HepG2 (cell line): ENCODE measurements around the gene ZNF655. TPM values are rescaled to one million over a fixed set of nuclear protein-coding genes. Genes with fewer than 3 reads are reported as not detected.

Source experiments
- ASH2L ChIP-seq: fragments of 300-600, 200-600 bp; sonication (generic); IDR thresholded peaks from 2 replicates; pipeline ENCODE4 v1.7.0; 2017; ENCODE audit warnings: low read depth, mild to moderate bottlenecking, moderate library complexity, mixed read lengths, low read length; ENCODE audit not compliant: insufficient read length
- ATF1 ChIP-seq: IDR thresholded peaks from 2 replicates; pipeline ENCODE4 v1.6.1; 2016; ENCODE audit warnings: mild to moderate bottlenecking, control low read depth
- EHMT2 ChIP-seq: fragments of 200-600 bp; sonication (generic); IDR thresholded peaks from 2 replicates; pipeline ENCODE4 v1.7.0; 2017; ENCODE audit warnings: antibody characterized with exemption, low read depth, low read length, borderline replicate concordance
- HES4 ChIP-seq: sonication (generic); formaldehyde crosslinking; IDR thresholded peaks from 2 replicates; pipeline ENCODE4 v1.9.0; 2021; ENCODE audit warnings: mild to moderate bottlenecking, missing genetic modification reagents, borderline replicate concordance
- HNRNPUL1 ChIP-seq: fragments of 200-400 bp; formaldehyde crosslinking; IDR thresholded peaks from 2 replicates; pipeline ENCODE4 v1.6.1; 2017; ENCODE audit warnings: low read depth, mild to moderate bottlenecking, low read length, moderate library complexity
- MTF1 ChIP-seq: sonication (generic); formaldehyde crosslinking; IDR thresholded peaks from 2 replicates; pipeline ENCODE4 v1.5.0; 2020; ENCODE audit warnings: missing genetic modification reagents
- NR0B2 ChIP-seq: sonication (generic); formaldehyde crosslinking; IDR thresholded peaks from 2 replicates; pipeline ENCODE4 v1.4.0; 2020; ENCODE audit warnings: mild to moderate bottlenecking, missing genetic modification reagents
- NR2F2 ChIP-seq: IDR thresholded peaks from 2 replicates; pipeline ENCODE4 v1.6.1; 2012; ENCODE audit warnings: low read depth, inconsistent platforms, borderline replicate concordance
- SP5 ChIP-seq: IDR thresholded peaks from 2 replicates; pipeline ENCODE4 v1.6.1; 2016; ENCODE audit warnings: low read depth, borderline replicate concordance
- TBL1XR1 ChIP-seq: fragments of 150-350 bp; IDR thresholded peaks from 2 replicates; pipeline ENCODE4 v1.6.1; 2014; ENCODE audit warnings: borderline replicate concordance, low read length; ENCODE audit not compliant: partially characterized antibody
- TCF12 ChIP-seq, 2 experiments: fragments of 450-650 bp in 1 of 2; sonication (generic) in 1 of 2; formaldehyde crosslinking in 1 of 2; IDR thresholded peaks; 2 replicates each; pipeline versions ENCODE4 v1.6.1 to v1.8.0; 2017 to 2022; ENCODE audit warnings: antibody characterized with exemption in 1 of 2, mild to moderate bottlenecking in 1 of 2, missing genetic modification reagents in 1 of 2, moderate library complexity in 1 of 2
- TGIF2 ChIP-seq: IDR thresholded peaks from 2 replicates; pipeline ENCODE4 v1.6.1; 2016; ENCODE audit warnings: control low read depth, missing compliant biosample characterization
- WIZ ChIP-seq: sonication (generic); formaldehyde crosslinking; IDR thresholded peaks from 2 replicates; pipeline ENCODE4 v1.5.1; 2020; ENCODE audit warnings: mild to moderate bottlenecking, missing genetic modification reagents
- XRCC5 ChIP-seq: fragments of 200-400 bp; formaldehyde crosslinking; optimal IDR thresholded peaks from 2 replicates; pipeline ENCODE3; 2017; ENCODE audit warnings: mild to moderate bottlenecking, low read length
- ZBTB14 ChIP-seq: sonication (generic); formaldehyde crosslinking; IDR thresholded peaks from 2 replicates; pipeline ENCODE4 v1.4.0; 2020; ENCODE audit warnings: missing genetic modification reagents
- ZFP62 ChIP-seq: sonication (generic); formaldehyde crosslinking; IDR thresholded peaks from 2 replicates; pipeline ENCODE4 v1.4.0; 2020; ENCODE audit warnings: missing genetic modification reagents
- ZNF264 ChIP-seq: sonication (generic); formaldehyde crosslinking; IDR thresholded peaks from 2 replicates; pipeline ENCODE4 v1.4.0; 2020; ENCODE audit warnings: missing genetic modification reagents
- ZNF451 ChIP-seq: sonication (generic); formaldehyde crosslinking; IDR thresholded peaks from 2 replicates; pipeline ENCODE4 v1.5.0; 2020; ENCODE audit warnings: mild to moderate bottlenecking, missing genetic modification reagents
- ZNF598 ChIP-seq: sonication (generic); formaldehyde crosslinking; IDR thresholded peaks from 2 replicates; pipeline ENCODE4 v1.5.1; 2020; ENCODE audit warnings: mild to moderate bottlenecking, missing genetic modification reagents, borderline replicate concordance
- ZNF605 ChIP-seq: sonication (generic); formaldehyde crosslinking; IDR thresholded peaks from 2 replicates; pipeline ENCODE4 v1.8.0; 2022; ENCODE audit warnings: mild to moderate bottlenecking, missing genetic modification reagents
- ZNF660 ChIP-seq: sonication (generic); formaldehyde crosslinking; IDR thresholded peaks from 2 replicates; pipeline ENCODE4 v1.5.1; 2020; ENCODE audit warnings: mild to moderate bottlenecking, low read depth, missing genetic modification reagents, borderline replicate concordance
- ZNF720 ChIP-seq: sonication (generic); formaldehyde crosslinking; IDR thresholded peaks from 2 replicates; pipeline ENCODE4 v1.4.0; 2020; ENCODE audit warnings: missing genetic modification reagents
- ZNF790 ChIP-seq: sonication (generic); formaldehyde crosslinking; IDR thresholded peaks from 2 replicates; pipeline ENCODE4 v1.8.0; 2022; ENCODE audit warnings: missing genetic modification reagents, mild to moderate bottlenecking, borderline replicate concordance
- ZNF839 ChIP-seq: sonication (generic); formaldehyde crosslinking; IDR thresholded peaks from 2 replicates; pipeline ENCODE4 v1.4.0; 2020; ENCODE audit warnings: missing genetic modification reagents, mild to moderate bottlenecking, borderline replicate concordance
- ZNF841 ChIP-seq: sonication (generic); formaldehyde crosslinking; IDR thresholded peaks from 2 replicates; pipeline ENCODE4 v1.8.1; 2023; ENCODE audit warnings: missing genetic modification reagents, borderline replicate concordance
- ZSCAN12 ChIP-seq: sonication (generic); formaldehyde crosslinking; IDR thresholded peaks from 2 replicates; pipeline ENCODE4 v1.9.0; 2021; ENCODE audit warnings: mild to moderate bottlenecking, missing genetic modification reagents
- polyA plus RNA-seq, 8 experiments: library from polyadenylated mRNA; depleted of rRNA in 3 of 8; stranded (reverse) in 7 of 8; unstranded in 1 of 8; fragments of >200 nt; fragmentation: Illumina TruSeq in 4 of 8; extraction: Trizol in 4 of 8; gene quantifications; 2 replicates each; pipeline versions ENCODE4 v1.2.1 to v1.2.3, GENCODE V29; 2011 to 2016; ENCODE audit warnings: low read depth in 4 of 8, missing spikeins in 1 of 8, mixed read lengths in 1 of 8; ENCODE audit not compliant: insufficient read depth in 1 of 8
- total RNA-seq, 5 experiments: library from RNA; depleted of rRNA; stranded (reverse); fragments of >200 nt; fragmentation: Illumina TruSeq; extraction: Trizol; gene quantifications; 2 replicates each; pipeline ENCODE4 v1.2.3, GENCODE V29; 2016; ENCODE audit warnings: low read depth in 1 of 5
- TF ChIP-seq, protein P1 (sequence below): sonication (generic); formaldehyde crosslinking; IDR thresholded peaks from 2 replicates; pipeline ENCODE4 v1.4.0; 2020; ENCODE audit warnings: mild to moderate bottlenecking, missing genetic modification reagents, borderline replicate concordance

Gene ZNF655
- total and polyA plus RNA-seq, 2 of the 13 experiments (the other 11 are each of a cell fraction or from before 2014, with no cell fraction given): 53.4 to 75.6 TPM

DNA sequence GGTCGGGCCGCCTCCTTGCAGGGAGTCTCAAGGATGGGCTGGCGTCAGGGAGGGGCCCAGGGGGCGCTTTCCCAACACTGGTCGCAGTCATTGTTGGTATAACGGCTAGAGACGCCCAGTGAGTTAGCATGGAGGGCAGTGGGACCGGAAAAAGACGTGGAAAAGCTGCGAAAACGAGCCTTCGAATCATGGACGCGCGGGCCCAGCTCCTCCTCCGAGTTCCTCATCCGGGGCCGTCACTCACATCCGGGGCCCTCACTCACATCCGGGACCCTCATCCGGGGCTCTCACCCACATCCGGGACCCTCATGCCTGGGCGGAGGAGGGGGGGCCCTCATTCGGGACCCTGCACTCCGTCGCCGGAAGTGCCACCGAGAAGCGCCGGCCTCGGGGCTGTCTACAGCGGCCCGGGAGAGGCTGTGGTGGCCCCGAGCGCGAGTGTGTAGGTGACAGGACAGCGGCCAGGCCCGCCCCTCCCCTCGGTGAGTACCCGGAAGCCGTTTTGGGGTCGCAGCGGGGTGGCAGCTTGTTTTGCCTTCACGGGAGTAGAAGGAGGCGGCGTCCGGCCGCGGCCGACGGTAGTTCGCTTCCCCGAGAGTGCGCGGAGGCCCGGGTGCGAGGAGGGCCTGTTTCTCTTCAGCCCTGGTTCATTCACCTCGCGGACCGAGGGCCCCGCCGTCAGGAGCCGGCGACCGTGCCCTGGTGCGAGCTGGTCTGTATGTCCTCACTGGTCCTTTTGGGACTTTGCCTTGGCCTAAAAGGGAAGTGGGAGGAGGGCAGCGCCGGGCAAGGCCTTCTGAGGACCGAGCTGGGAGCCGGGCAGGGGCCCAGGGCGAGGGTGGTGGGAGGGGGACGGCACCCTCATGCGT, at the start of gene ZNF655 (continued):
- TF ChIP-seq, protein P1, sequence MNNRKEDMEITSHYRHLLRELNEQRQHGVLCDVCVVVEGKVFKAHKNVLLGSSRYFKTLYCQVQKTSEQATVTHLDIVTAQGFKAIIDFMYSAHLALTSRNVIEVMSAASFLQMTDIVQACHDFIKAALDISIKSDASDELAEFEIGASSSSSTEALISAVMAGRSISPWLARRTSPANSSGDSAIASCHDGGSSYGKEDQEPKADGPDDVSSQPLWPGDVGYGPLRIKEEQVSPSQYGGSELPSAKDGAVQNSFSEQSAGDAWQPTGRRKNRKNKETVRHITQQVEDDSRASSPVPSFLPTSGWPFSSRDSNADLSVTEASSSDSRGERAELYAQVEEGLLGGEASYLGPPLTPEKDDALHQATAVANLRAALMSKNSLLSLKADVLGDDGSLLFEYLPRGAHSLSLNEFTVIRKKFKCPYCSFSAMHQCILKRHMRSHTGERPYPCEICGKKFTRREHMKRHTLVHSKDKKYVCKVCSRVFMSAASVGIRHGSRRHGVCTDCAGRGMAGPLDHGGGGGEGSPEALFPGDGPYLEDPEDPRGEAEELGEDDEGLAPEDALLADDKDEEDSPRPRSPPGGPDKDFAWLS (CRISPR knock-in tag): no peak
- no peak for TF ChIP-seq MTF1
- no peak for TF ChIP-seq WIZ (CRISPR knock-in tag)
- TF ChIP-seq ZNF264 (CRISPR knock-in tag): no peak
- TF ChIP-seq EHMT2: no peak
- TF ChIP-seq ZNF598 (CRISPR knock-in tag): peak; percentile 37; the same call in 1 of the 2 replicates
- peak; percentile 22; the same call in 1 of the 2 replicates for TF ChIP-seq HES4
- no peak for TF ChIP-seq TCF12 (IDR thresholded peaks at IDR 0.05)
- 0 out of 2 replicates have a peak, but pooled peaks have one; percentile 16 for TF ChIP-seq TCF12 (CRISPR knock-in tag; IDR thresholded peaks at IDR 0.05)
- 0 out of 2 replicates have a peak, but pooled peaks have one; percentile 39 for TF ChIP-seq NR0B2 (CRISPR knock-in tag)
- no peak for TF ChIP-seq ZNF660 (CRISPR knock-in tag)
- TF ChIP-seq ASH2L: peak; percentile 80
- no peak for TF ChIP-seq ZNF839 (CRISPR knock-in tag)
- no peak for TF ChIP-seq ZNF841 (CRISPR knock-in tag)
- TF ChIP-seq TGIF2 (CRISPR knock-in tag): peak; percentile 57; the same call in 1 of the 2 replicates
- peak; percentile 24; the same call in 1 of the 2 replicates for TF ChIP-seq ZNF451 (CRISPR knock-in tag)
- TF ChIP-seq XRCC5: peak; percentile 56
- TF ChIP-seq TBL1XR1: no peak
- TF ChIP-seq ZSCAN12 (CRISPR knock-in tag): no peak
- TF ChIP-seq ATF1 (CRISPR knock-in tag): peak; percentile 49; the same call in 1 of the 2 replicates
- 0 out of 2 replicates have a peak, but pooled peaks have one; percentile 18 for TF ChIP-seq ZNF720
- peak; percentile 50; the same call in 1 of the 2 replicates for TF ChIP-seq HNRNPUL1
- TF ChIP-seq NR2F2: no peak
- TF ChIP-seq ZBTB14 (CRISPR knock-in tag): no peak
- no peak for TF ChIP-seq SP5 (CRISPR knock-in tag)
- TF ChIP-seq ZFP62 (CRISPR knock-in tag): no peak
- peak; percentile 62; the same call in 1 of the 2 replicates for TF ChIP-seq ZNF790
- TF ChIP-seq ZNF605 (CRISPR knock-in tag): peak; percentile 83
